Skeletal muscle tissue (tissue), 4 donors: Measurements from ENCODE around the gene MRPL50. TPM values are rescaled to one million over a fixed set of nuclear protein-coding genes. Genes with fewer than 3 reads are reported as not detected.

Experiments used
- H3K27ac ChIP-seq: one replicate; pipeline ENCODE4 v1.7.0; 2013; ENCODE audit warnings: mild to moderate bottlenecking, low read depth, low read length, inconsistent platforms
- H3K27me3 ChIP-seq, 3 donors: one replicate each; pipeline ENCODE4 v1.7.0; 2013; ENCODE audit warnings: low read length in 3 of 3; ENCODE audit not compliant: control insufficient read depth in 3 of 3, insufficient read depth in 3 of 3
- H3K36me3 ChIP-seq, 3 donors: one replicate each; pipeline ENCODE4 v1.7.0; 2013; ENCODE audit warnings: low read length in 3 of 3; ENCODE audit not compliant: control insufficient read depth in 3 of 3, insufficient read depth in 3 of 3
- H3K4me1 ChIP-seq, 3 donors: one replicate each; pipeline ENCODE4 v1.7.0; 2013; ENCODE audit warnings: low read length in 3 of 3, mild to moderate bottlenecking in 3 of 3; ENCODE audit not compliant: control insufficient read depth in 3 of 3, insufficient read depth in 3 of 3
- H3K4me3 ChIP-seq, 3 donors: one replicate each; pipeline ENCODE4 v1.7.0; 2013; ENCODE audit warnings: low read length in 3 of 3
- H3K9ac ChIP-seq, 3 donors: one replicate each; pipeline ENCODE4 v1.7.0; 2013; ENCODE audit warnings: low read length in 3 of 3, mild to moderate bottlenecking in 3 of 3, moderate library complexity in 2 of 3, low read depth in 1 of 3
- H3K9me3 ChIP-seq, 3 donors: one replicate each; pipeline ENCODE4 v1.7.0; 2013; ENCODE audit warnings: low read length in 3 of 3; ENCODE audit not compliant: control insufficient read depth in 3 of 3
- total RNA-seq: library from RNA; depleted of rRNA; stranded (reverse); fragments of >200 nt; gene quantifications from one replicate; pipeline ENCODE4 v1.2.3, GENCODE V29; 2014
- donor health status: Osteomylitis.

MRPL50 gene
- total RNA-seq, 1 donor from 2014 or later: 17.2 TPM

DNA sequence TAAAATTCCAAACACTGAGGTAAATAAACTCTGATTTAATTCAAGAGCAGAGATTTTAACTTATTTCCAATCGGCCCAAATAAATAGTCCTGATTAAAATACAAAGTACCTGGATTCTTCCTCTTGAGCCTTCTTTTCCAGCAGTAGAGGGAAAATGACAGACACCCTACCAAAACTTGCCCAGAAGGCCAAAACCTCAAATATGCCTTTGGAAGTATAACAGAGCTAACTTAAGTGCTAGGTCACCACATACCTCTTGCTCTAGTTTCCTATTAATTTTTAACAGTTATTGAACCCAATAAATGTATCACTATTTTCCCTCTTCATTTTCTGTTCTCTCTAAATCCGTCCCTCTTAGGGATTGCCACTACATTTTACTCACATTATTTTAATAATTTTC is 15.1 kb downstream of the MRPL50 start:
- no peaks in the 10 kb centered on the region for H3K9me3 ChIP-seq
- no peaks in the 10 kb centered on the region for H3K4me1 ChIP-seq
- H3K27ac ChIP-seq: no peak overlapping the region
- peaks cover 0 to under 1% (median 0%) of the 10 kb centered on the region in 3 donors for H3K36me3 ChIP-seq
- H3K9ac ChIP-seq: no peak overlapping the region
- no peak overlapping the region for H3K4me3 ChIP-seq
- H3K27me3 ChIP-seq: no peaks in the 10 kb centered on the region

DNA sequence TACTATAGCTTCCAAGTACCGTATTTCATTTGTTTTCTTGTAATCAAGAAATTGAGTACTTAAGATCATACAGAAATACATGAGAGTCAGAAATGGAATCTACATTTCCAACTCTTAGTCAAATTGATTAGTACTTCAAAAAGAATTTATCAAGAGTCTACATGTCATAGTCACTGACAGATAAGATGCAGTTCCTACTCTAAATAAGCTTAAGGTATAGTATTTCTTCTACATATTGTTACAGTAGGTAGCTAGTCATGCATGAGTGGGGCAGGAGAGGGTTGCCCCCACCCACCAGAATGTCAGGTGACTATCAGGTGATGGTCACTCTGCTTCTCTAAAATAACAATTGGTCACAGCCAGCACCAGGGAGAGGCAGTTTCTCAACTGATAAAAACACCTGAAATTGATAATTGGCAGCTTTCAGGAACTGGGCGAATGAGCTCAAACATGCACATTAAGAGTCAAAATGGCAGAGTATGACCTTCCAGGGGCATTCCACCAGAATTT is 16.5 kb downstream of the MRPL50 start:
- no peaks in the 10 kb centered on the region for H3K4me1 ChIP-seq
- H3K9me3 ChIP-seq: no peaks in the 10 kb centered on the region
- no peak overlapping the region for H3K9ac ChIP-seq
- no peaks in the 10 kb centered on the region for H3K27me3 ChIP-seq
- H3K36me3 ChIP-seq: no peaks in the 10 kb centered on the region
- H3K4me3 ChIP-seq: no peak overlapping the region
- no peak overlapping the region for H3K27ac ChIP-seq

DNA sequence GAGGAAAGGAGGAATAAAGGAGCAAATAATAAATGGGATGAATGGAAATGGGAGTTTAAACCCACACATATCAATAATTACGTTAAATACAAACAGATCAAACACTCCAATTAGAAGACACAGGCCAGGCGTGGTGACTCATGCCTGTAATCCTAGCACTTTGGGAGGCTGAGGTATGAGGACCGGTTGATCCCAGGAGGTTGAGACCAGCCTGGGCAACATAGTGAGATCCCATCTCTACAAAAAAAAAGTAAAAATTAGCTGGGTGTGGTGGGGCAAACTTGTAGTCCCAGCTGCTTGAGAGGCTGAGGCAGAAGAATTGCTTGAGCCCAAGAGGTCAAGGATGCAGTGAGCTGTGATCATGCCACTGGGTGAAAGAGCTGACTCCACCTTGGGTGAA is 17.3 kb downstream of the MRPL50 start:
- H3K27me3 ChIP-seq: no peaks in the 10 kb centered on the region
- no peak overlapping the region for H3K9ac ChIP-seq
- no peaks in the 10 kb centered on the region for H3K36me3 ChIP-seq
- H3K4me1 ChIP-seq: no peaks in the 10 kb centered on the region
- no peak overlapping the region for H3K27ac ChIP-seq
- no peaks in the 10 kb centered on the region for H3K9me3 ChIP-seq
- no peak overlapping the region for H3K4me3 ChIP-seq

DNA sequence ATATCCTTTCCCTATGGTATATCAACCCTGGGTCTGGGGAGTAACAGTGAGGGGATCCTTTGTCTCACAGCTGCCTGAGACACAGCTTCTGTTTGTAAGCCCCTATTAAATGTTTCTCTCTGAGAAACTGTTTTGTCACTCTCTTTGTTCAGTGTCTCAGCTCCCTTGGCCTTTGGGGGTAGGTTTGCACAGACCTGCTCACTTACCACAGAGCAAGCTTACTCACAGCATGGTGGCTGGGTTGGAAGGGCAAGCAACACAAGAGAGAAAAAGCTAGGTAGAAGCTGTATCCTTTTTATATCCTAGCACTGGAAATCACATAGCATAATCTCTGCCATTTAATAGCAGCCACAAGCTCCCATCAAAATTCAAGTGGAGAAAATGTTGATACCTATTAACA is 18.1 kb downstream of the MRPL50 start:
- no peaks in the 10 kb centered on the region for H3K4me1 ChIP-seq
- no peaks in the 10 kb centered on the region for H3K9me3 ChIP-seq

DNA sequence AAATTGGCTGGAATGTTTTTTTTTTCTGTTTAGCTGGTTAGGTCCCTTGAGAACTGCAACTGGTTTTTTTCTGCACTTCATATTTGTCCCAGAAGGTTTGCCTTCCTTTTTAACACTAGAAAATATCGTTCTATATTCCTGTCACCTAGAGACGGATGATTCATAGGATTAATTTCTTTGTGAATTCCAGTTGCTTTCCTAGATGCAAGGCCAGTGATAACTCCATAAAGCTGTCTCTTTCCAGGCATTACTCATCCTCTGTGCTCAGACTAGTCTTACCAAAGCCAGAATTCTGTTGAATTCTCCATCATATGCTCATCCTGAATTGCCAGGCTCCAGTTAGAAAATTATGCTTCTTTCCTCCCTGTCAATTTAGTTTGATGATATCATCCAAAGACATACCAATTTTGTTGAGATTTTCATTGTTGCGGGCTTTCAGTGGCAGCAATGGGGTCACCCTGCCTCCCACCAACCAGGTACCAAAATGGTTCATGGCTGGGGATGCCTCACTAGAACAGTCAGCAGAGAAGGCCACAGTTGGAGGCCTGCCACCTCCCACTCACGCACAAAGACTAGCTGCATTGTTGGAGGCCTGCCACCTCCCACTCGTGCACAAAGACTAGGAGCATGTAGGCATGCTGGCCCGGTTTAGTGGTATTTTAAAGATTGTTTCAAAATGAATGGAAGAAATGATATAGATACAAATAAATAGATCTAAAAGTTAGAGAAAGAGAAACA is 22.1 kb downstream of the MRPL50 start:
- Histone ChIP-seq H3K4me1 (no peaks in the 10 kb centered on the region), H3K4me3 (no peak overlapping the region), H3K9ac (no peak overlapping the region), H3K36me3 (no peaks in the 10 kb centered on the region), H3K9me3 (no peaks in the 10 kb centered on the region), H3K27ac (no peak overlapping the region), H3K27me3 (no peaks in the 10 kb centered on the region)

More for the DNA sequence above, 18.1 kb downstream of the MRPL50 start:
- H3K4me3 ChIP-seq: no peak overlapping the region
- no peak overlapping the region for H3K9ac ChIP-seq
- no peaks in the 10 kb centered on the region for H3K27me3 ChIP-seq
- no peak overlapping the region for H3K27ac ChIP-seq
- H3K36me3 ChIP-seq: no peaks in the 10 kb centered on the region

DNA sequence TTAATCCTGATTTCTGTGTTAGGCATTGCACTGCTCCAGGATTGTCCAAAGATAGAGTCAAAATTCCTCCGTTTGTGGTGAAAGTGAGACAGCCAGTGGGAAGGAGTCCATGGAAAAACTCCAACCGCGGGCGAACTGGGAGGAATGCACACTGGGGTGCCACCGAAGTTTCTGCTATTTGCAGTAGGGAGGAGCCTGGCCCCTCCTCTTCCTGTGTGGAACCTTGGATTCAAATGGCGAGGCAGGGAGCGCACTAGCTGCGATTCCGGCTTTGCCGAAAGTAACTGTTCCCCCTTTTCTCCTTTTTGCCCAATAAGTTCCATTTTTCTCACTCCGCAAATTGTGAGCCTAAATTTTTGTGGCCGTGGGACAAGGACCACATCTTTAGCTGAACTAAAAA is 22.9 kb downstream of the MRPL50 start:
- Histone ChIP-seq H3K4me1 (no peaks in the 10 kb centered on the region), H3K9me3 (no peaks in the 10 kb centered on the region), H3K36me3 (no peaks in the 10 kb centered on the region), H3K9ac (no peak overlapping the region), H3K4me3 (no peak overlapping the region), H3K27ac (no peak overlapping the region), H3K27me3 (no peaks in the 10 kb centered on the region)

DNA sequence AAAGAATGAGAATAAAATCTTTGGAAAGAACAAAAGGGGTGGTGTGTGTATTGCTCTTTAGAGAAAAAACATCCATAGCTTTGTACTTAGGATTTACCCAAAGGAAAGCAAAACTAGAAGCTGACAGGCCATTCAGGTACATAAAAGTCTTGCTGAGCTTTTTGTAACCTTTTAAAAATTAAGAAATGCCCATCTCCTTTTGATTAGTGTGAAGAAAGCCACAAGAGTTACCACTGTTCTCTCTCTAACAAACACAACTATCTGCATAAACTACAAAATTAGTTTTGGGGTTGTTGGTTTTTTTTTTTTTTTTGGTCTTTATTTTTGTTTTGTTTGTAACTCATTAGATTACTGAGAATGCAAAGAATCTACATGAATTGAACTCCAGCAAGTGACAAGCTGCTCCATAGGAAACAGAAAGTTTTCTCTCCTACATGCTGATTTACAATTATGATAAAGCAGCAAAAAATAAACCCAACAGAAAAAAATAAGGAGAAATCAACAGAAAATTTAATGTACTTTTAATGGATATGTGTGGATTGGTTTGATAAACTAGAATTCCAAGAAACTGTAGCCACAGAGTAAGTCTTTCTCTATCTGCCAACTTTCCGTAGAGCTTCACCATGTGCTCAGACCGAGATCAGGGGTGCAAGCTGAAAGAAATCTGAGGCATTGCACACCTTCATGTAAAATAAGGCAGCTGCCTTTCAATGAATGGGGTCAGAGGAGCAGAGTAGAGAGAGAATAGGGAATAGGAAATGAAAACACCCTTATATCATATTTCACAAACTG is 25.9 kb downstream of the MRPL50 start:
- Histone ChIP-seq H3K27ac (no peak overlapping the region), H3K9ac (no peak overlapping the region), H3K27me3 (no peaks in the 10 kb centered on the region), H3K9me3 (no peaks in the 10 kb centered on the region), H3K4me1 (no peaks in the 10 kb centered on the region), H3K36me3 (no peaks in the 10 kb centered on the region), H3K4me3 (no peak overlapping the region)

DNA sequence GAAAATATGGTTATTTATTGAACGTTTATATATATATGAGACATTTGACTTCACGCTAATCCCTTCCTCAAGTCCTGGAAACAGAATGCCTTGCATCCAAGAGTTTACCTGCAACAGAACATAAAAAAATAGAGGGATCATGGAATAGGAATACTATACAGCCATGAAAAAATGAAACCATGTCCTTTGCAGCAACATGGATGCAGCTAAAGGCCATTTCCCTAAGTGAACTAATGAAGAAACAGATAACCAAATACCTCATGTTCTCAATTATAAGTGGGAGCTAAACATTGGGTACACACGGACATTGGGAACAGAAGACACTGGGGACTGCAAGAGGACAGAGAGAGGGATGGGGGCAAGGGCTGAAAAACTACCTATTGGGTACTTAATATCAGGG is 26.6 kb downstream of the MRPL50 start:
- Histone ChIP-seq H3K9me3 (no peaks in the 10 kb centered on the region), H3K4me3 (no peak overlapping the region), H3K36me3 (no peaks in the 10 kb centered on the region), H3K27ac (no peak overlapping the region), H3K27me3 (no peaks in the 10 kb centered on the region), H3K4me1 (no peaks in the 10 kb centered on the region), H3K9ac (no peak overlapping the region)

DNA sequence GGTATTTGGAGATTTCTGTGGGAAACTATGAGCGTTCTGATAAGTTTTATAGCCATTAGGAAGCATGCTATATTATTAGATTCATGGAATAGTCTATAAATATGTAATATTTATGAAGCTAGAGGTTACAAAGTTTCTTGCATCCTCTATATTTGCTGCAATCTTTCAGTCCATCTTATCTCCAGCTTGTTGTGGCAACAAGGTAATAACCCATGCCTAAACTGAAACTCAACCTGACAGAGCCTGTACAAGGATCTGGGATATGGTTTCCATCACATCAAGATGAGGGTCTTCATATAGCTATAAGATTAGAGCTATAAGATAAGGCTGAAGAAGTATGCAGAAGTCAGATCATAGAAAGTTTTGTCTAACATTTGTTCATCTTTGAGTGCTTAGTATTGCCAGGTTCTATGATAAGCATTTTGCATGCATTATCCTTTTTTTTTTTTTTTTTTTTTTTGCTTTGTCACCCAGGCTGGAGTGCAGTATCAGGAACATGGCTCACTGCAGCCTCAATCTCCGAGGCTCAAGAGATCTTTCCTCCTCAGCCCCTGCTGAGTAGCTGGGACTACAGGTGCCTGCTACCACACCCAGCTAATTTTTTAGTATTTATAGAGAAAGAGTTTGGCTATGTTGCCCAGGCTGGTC is 28.4 kb downstream of the MRPL50 start:
- Histone ChIP-seq H3K9me3 (no peaks in the 10 kb centered on the region), H3K4me3 (no peak overlapping the region), H3K27ac (no peak overlapping the region), H3K36me3 (no peaks in the 10 kb centered on the region), H3K27me3 (no peaks in the 10 kb centered on the region), H3K9ac (no peak overlapping the region), H3K4me1 (no peaks in the 10 kb centered on the region)

DNA sequence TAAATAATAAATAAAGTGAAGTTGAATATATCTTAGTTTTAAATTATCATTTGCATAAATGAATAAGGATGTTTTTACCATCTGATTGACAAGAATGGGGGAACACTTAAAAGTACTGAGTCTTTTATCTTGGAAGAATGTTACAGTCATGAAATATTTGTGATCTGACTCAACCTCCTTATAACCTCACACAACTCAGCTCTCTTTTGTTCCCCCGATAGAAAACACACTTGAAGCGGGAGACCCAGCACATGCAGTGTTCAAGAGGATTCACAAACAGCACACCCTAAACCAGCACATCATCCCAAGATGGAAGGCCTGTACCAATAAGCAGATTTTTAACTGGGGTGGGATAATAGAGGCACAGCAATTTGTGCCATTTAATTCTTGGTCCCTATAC is 29.1 kb downstream of the MRPL50 start:
- no peak overlapping the region for H3K4me3 ChIP-seq
- no peaks in the 10 kb centered on the region for H3K27me3 ChIP-seq
- H3K4me1 ChIP-seq: no peaks in the 10 kb centered on the region
- no peak overlapping the region for H3K27ac ChIP-seq
- no peaks in the 10 kb centered on the region for H3K36me3 ChIP-seq
- H3K9ac ChIP-seq: no peak overlapping the region
- no peaks in the 10 kb centered on the region for H3K9me3 ChIP-seq
